Activated naive CD8-positive, alpha-beta T cell treated with anti-CD3 and anti-CD28 coated beads, Interleukin-2, amount 50 U/mL, for 24 hours (primary cell): ENCODE data around the gene CCS.

Experiments used
- ATAC-seq: fragments of 150-1000 bp; cut with Tn5 transposase; one replicate; pipeline ENCODE4 v1.10.0; 2021
- DNase-seq: peaks from one replicate; pipeline ENCODE4 v3.0.0; 2021
- H3K27ac Mint-ChIP-seq: one replicate; pipeline ENCODE4 v1.8.0; 2021; ENCODE audit warnings: mild to moderate bottlenecking, mixed read lengths
- H3K27me3 Mint-ChIP-seq: one replicate; pipeline ENCODE4 v1.8.0; 2021; ENCODE audit warnings: mixed read lengths
- H3K36me3 Mint-ChIP-seq: one replicate; pipeline ENCODE4 v1.8.0; 2021; ENCODE audit warnings: low read depth, mixed read lengths
- H3K4me1 Mint-ChIP-seq: one replicate; pipeline ENCODE4 v1.8.0; 2021; ENCODE audit warnings: mixed read lengths
- H3K4me3 Mint-ChIP-seq: one replicate; pipeline ENCODE4 v1.8.0; 2021; ENCODE audit warnings: mild to moderate bottlenecking, moderate library complexity, mixed read lengths
- H3K9me3 Mint-ChIP-seq: one replicate; pipeline ENCODE4 v1.8.0; 2021; ENCODE audit warnings: mixed read lengths

CCS gene

GRCh38 chr11:66555416-66555815 is 37.6 kb upstream of the CCS start:
- no peak for ATAC-seq
- H3K27me3 Mint-ChIP-seq: peaks cover 20% of the 10 kb centered on the region
- H3K4me3 Mint-ChIP-seq: no peak overlapping the region
- no peak for DNase-seq
- peaks cover 6% of the 10 kb centered on the region for H3K4me1 Mint-ChIP-seq
- no peaks in the 10 kb centered on the region for H3K36me3 Mint-ChIP-seq
- H3K9me3 Mint-ChIP-seq: no peaks in the 10 kb centered on the region
- H3K27ac Mint-ChIP-seq: no peak overlapping the region

GRCh38 chr11:66556086-66556485 is 36.9 kb upstream of the CCS start:
- Mint-ChIP-seq H3K4me3 (no peak overlapping the region), H3K36me3 (no peaks in the 10 kb centered on the region), H3K4me1 (peaks cover 6% of the 10 kb centered on the region), H3K27ac (no peak overlapping the region), H3K9me3 (no peaks in the 10 kb centered on the region), H3K27me3 (peaks cover 22% of the 10 kb centered on the region)
- DNase-seq: no peak
- ATAC-seq: no peak

DNA sequence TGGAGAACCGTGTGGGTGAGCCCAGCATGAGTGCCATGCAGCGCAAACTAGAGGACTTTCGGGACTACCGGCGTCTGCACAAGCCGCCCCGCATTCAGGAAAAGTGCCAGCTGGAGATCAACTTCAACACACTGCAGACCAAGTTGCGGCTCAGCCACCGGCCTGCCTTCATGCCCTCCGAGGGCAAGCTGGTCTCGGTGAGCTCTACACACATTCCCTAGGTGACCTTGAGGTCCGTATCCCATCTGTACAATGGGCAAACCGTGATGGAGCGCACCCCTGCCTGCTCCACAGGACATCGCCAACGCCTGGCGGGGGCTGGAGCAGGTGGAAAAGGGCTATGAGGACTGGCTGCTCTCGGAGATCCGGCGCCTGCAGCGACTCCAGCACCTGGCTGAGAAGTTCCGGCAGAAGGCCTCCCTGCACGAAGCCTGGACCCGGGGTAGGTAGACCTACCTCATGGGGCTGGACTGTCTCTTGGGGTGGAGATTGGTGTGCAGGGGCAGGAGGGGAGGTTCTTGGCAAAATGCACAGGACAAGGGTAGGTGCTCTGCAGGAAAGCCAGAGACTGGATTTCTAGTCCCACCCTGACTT is 35.2 kb upstream of the CCS start:
- Mint-ChIP-seq H3K4me1 (peaks cover 6% of the 10 kb centered on the region), H3K27me3 (peaks cover 22% of the 10 kb centered on the region), H3K27ac (no peak overlapping the region), H3K36me3 (no peaks in the 10 kb centered on the region), H3K9me3 (no peaks in the 10 kb centered on the region), H3K4me3 (no peak overlapping the region)
- no peak for ATAC-seq
- DNase-seq: no peak

DNA sequence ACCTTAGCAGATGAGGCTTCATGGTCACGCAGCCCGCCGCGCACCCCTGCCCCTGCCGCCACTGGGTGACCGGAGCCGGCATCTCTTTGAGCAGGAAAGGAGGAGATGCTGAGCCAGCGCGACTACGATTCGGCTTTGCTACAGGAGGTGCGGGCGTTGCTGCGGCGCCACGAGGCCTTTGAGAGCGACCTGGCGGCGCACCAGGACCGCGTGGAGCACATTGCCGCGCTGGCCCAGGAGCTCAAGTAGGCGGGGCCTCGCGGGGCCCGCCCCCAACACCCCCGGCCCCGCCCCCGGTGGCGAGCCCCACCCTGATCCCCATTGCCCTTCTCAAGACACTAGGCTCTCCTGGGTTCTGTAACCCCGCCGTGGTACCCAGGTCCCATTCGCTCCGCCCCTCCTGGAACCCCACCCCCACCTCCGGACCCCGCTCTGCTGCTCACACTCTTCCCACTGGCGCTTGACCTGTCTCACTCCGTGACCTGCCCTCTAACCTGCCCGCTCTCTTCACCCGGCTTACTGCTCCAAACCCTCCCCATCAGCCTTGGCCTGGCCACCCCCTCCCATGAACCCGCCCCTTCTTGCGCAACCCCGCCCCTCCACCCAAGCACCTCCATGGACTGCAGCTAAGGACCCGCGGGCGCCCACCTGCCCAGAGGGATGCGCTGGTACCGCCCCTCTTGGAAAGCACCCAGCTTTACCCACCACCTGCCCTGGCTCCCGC is 33.7 kb upstream of the CCS start:
- Mint-ChIP-seq H3K4me1 (peaks cover 6% of the 10 kb centered on the region), H3K9me3 (no peaks in the 10 kb centered on the region), H3K27ac (no peak overlapping the region), H3K36me3 (no peaks in the 10 kb centered on the region), H3K4me3 (no peak overlapping the region), H3K27me3 (peaks cover 22% of the 10 kb centered on the region)
- ATAC-seq (no peak), DNase-seq (no peak)

DNA sequence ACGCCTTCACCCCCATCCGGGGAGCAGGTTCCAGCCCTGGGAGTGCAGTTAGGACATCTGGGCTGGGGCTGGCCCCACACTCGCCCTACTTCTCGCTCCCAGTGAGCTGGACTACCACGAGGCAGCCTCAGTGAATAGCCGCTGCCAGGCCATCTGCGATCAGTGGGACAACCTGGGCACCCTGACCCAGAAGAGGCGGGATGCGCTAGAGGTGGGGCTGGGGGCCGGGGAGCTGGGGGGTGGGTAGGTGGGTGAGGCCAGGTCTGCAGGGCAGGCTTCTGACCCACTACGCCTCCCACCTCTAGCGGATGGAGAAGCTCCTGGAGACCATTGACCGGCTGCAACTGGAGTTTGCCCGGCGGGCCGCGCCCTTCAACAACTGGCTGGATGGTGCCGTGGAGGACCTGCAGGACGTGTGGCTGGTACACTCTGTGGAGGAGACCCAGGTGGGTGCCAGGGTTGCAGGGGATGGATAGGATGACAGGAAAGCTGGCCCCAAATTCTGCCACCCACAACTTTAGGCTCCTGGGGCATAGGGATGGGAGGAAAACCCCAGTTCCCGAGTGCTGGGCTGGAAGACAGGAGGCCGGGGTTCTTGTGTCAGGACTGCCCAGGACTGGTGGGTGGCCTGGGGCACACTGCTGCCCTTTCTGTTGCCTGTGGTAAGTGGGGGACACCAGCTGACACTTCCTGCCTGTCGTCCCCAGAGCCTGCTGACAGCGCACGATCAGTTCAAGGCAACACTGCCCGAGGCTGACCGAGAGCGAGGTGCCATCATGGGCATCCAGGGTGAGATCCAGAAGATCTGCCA is 32.9 kb upstream of the CCS start:
- Mint-ChIP-seq H3K4me1 (peaks cover 6% of the 10 kb centered on the region), H3K36me3 (no peaks in the 10 kb centered on the region), H3K4me3 (no peak overlapping the region), H3K27me3 (peaks cover 22% of the 10 kb centered on the region), H3K9me3 (no peaks in the 10 kb centered on the region), H3K27ac (no peak overlapping the region)
- DNase-seq (no peak), ATAC-seq (no peak)

GRCh38 chr11:66561178-66561974 is 31.6 kb upstream of the CCS start:
- DNase-seq (no peak), ATAC-seq (no peak)
- H3K9me3 Mint-ChIP-seq: no peaks in the 10 kb centered on the region
- H3K27me3 Mint-ChIP-seq: peaks cover 22% of the 10 kb centered on the region
- no peak overlapping the region for H3K4me3 Mint-ChIP-seq
- no peak overlapping the region for H3K27ac Mint-ChIP-seq
- H3K36me3 Mint-ChIP-seq: no peaks in the 10 kb centered on the region
- H3K4me1 Mint-ChIP-seq: peaks cover 6% of the 10 kb centered on the region

DNA sequence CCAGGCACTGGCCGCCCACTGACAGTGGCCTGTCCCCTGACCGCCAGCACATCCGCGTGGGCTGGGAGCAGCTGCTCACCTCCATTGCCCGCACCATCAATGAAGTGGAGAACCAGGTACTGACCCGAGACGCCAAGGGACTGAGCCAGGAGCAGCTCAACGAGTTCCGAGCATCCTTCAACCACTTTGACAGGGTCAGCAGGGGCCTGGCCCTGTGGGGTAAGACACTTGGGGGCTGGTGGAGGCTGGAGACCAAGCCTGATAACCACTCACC is 31.1 kb upstream of the CCS start:
- Mint-ChIP-seq H3K27me3 (peaks cover 22% of the 10 kb centered on the region), H3K4me1 (peaks cover 6% of the 10 kb centered on the region), H3K4me3 (no peak overlapping the region), H3K9me3 (no peaks in the 10 kb centered on the region), H3K27ac (no peak overlapping the region), H3K36me3 (no peaks in the 10 kb centered on the region)
- no peak for ATAC-seq
- no peak for DNase-seq

DNA sequence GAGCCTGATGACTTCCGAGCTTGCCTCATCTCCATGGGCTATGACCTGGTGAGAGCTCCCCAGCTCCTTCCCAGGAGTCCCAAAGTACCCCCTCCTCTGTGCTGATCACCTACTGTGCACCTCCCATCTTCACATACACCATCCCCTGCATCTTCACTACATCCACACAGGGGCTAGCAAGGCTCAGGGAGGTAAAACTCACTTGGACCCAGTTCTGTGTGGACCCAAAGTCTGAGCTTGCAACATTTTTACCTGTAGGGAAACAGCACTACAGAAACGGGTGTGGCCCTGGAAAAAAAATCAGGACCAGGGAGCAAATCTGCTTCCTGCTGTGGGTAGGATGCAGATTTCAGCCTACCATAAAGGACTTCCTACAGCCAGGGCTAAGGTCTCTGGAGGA is 30.7 kb upstream of the CCS start:
- Mint-ChIP-seq H3K4me3 (no peak overlapping the region), H3K27me3 (peaks cover 20% of the 10 kb centered on the region), H3K4me1 (peaks cover 8% of the 10 kb centered on the region), H3K36me3 (no peaks in the 10 kb centered on the region), H3K27ac (no peak overlapping the region), H3K9me3 (no peaks in the 10 kb centered on the region)
- DNase-seq (no peak), ATAC-seq (no peak)

- Mint-ChIP-seq H3K4me1 (peaks cover 12% of the 10 kb centered on the region), H3K27me3 (peaks cover 16% of the 10 kb centered on the region), H3K4me3 (no peak overlapping the region), H3K9me3 (no peaks in the 10 kb centered on the region), H3K27ac (no peak overlapping the region), H3K36me3 (no peaks in the 10 kb centered on the region)
- ATAC-seq (no peak), DNase-seq (no peak)
These were observed 29.9 kb upstream of the CCS start for GRCh38 chr11:66562907-66563583.

DNA sequence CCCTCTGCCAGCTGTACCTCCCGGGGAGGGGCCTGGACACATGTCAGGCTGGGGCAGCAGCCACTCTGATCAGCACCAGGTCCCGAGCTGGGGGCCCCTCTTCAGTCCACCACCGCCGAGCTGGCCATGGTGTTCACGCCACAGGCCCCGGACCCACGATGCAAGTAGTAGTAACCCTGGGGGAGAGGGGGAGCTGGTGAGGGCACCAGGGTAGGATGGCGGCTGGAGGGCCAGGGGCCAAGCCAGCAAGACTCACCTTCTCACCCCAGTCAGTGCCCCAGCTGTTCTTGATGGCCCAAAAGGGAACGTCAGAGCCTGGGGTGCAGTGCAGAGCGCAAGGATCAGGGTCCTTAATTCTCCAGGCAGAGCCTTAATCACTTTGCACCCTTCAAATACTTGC is 29.2 kb upstream of the CCS start:
- DNase-seq: no peak
- Mint-ChIP-seq H3K4me1 (peaks cover 13% of the 10 kb centered on the region), H3K9me3 (no peaks in the 10 kb centered on the region)

DNA sequence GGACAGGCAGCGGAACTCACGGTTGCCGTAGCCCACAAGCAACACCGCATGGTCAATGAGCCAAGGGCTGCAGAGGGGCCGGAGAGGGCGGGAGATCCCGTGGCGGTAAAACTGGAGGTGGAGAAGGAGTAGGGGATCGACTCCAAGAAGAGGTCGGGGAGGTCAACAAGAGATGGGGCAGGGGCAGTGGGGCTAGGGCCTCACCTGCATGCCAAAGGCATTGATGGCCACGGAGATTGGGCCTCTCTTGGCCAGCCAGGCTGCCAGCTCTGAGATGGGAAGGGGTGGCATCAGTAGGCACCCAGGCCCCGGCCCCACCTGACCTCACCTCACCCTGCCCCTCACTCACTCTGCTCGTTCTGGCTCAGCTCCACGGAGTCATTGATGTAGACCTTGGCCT is 28.4 kb upstream of the CCS start:
- H3K4me1 Mint-ChIP-seq: peaks cover 12% of the 10 kb centered on the region
- peaks cover 7% of the 10 kb centered on the region for H3K27me3 Mint-ChIP-seq
- H3K4me3 Mint-ChIP-seq: no peak overlapping the region
- H3K9me3 Mint-ChIP-seq: no peaks in the 10 kb centered on the region
- DNase-seq (no peak), ATAC-seq (no peak)
- no peak overlapping the region for H3K27ac Mint-ChIP-seq
- no peaks in the 10 kb centered on the region for H3K36me3 Mint-ChIP-seq

More for the DNA sequence above, 29.2 kb upstream of the CCS start:
- Mint-ChIP-seq H3K27me3 (peaks cover 11% of the 10 kb centered on the region), H3K36me3 (no peaks in the 10 kb centered on the region), H3K4me3 (no peak overlapping the region), H3K27ac (no peak overlapping the region)
- no peak for ATAC-seq

GRCh38 chr11:66564984-66565383 is 28.0 kb upstream of the CCS start:
- peaks cover 12% of the 10 kb centered on the region for H3K4me1 Mint-ChIP-seq
- DNase-seq: no peak
- no peaks in the 10 kb centered on the region for H3K9me3 Mint-ChIP-seq
- no peak overlapping the region for H3K4me3 Mint-ChIP-seq
- H3K27ac Mint-ChIP-seq: no peak overlapping the region
- ATAC-seq: no peak
- H3K36me3 Mint-ChIP-seq: no peaks in the 10 kb centered on the region
- peaks cover 7% of the 10 kb centered on the region for H3K27me3 Mint-ChIP-seq

DNA sequence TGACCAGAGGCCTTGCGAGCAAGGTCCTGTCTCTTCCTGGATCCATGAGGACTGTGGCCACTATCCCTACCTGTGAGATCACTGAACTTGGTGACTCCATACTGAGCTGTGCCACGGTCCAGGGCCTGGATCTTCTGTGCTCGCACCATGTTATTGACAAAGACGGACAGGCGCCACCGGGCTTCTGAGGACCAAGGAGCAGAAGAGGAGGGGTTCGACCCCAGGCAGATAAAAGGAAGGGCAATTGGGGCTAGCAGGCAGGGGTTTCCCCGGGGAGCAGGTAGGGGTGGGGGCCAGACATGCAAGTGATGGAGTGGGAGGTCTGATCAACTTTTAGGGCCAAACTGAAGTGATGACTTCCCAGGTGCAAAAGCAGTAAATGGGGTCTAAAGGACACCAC is 26.8 kb upstream of the CCS start:
- ATAC-seq: no peak
- no peaks in the 10 kb centered on the region for H3K36me3 Mint-ChIP-seq
- H3K27ac Mint-ChIP-seq: no peak overlapping the region

GRCh38 chr11:66567787-66568123 is 25.2 kb upstream of the CCS start:
- H3K4me1 Mint-ChIP-seq: peaks cover 12% of the 10 kb centered on the region
- H3K4me3 Mint-ChIP-seq: peak overlapping the region; percentile 67
- H3K27ac Mint-ChIP-seq: no peak overlapping the region
- H3K27me3 Mint-ChIP-seq: peaks cover 6% of the 10 kb centered on the region
- no peaks in the 10 kb centered on the region for H3K36me3 Mint-ChIP-seq
- no peaks in the 10 kb centered on the region for H3K9me3 Mint-ChIP-seq
- no peak for ATAC-seq
- DNase-seq: no peak

More for the DNA sequence above, 26.8 kb upstream of the CCS start:
- Mint-ChIP-seq H3K4me1 (peaks cover 12% of the 10 kb centered on the region), H3K9me3 (no peaks in the 10 kb centered on the region), H3K4me3 (no peak overlapping the region), H3K27me3 (peaks cover 6% of the 10 kb centered on the region)
- no peak for DNase-seq
